OCI-LY3 (cell line): ENCODE measurements around the gene TRABD2B.

ENCODE experiments used
- H2AFZ ChIP-seq: fragments of 200-600, 300-600 bp; shearing (Covaris generic); 2 replicates; pipeline ENCODE4 v1.6.0; 2014; ENCODE audit warnings: antibody characterized with exemption, low read depth, low read length
- H3K27ac ChIP-seq: fragments of 200-600, 300-600 bp; sonication (generic); 2 replicates; pipeline ENCODE4 v1.5.1; 2014; ENCODE audit warnings: mild to moderate bottlenecking, low read length, moderate library complexity, mixed read lengths
- H3K27me3 ChIP-seq: fragments of 200-600, 300-600 bp; sonication (generic); 2 replicates; pipeline ENCODE4 v1.6.1; 2014; ENCODE audit warnings: low read depth, low read length, mixed read lengths
- H3K36me3 ChIP-seq: fragments of 200-600, 300-600 bp; sonication (generic); replicated peaks from 2 replicates; pipeline ENCODE3; 2014; ENCODE audit warnings: low read depth, low read length, mixed read lengths
- H3K4me1 ChIP-seq: fragments of 300-600, 200-600 bp; sonication (generic); 2 replicates; pipeline ENCODE4 v1.6.1; 2014; ENCODE audit warnings: low read length, mixed read lengths
- H3K4me2 ChIP-seq: fragments of 200-600, 300-600 bp; sonication (generic); 2 replicates; pipeline ENCODE4 v1.6.1; 2014; ENCODE audit warnings: low read length, mixed read lengths
- H3K4me3 ChIP-seq: fragments of 300-600, 200-600 bp; sonication (generic); 2 replicates; pipeline ENCODE4 v1.5.1; 2014; ENCODE audit warnings: antibody characterized with exemption, mild to moderate bottlenecking, low read length, moderate library complexity
- H3K79me2 ChIP-seq: fragments of 300-600, 200-600 bp; shearing (Covaris generic); 2 replicates; pipeline ENCODE4 v1.6.1; 2014; ENCODE audit warnings: mild to moderate bottlenecking, low read length, mixed read lengths
- H3K9ac ChIP-seq: fragments of 300-600, 200-600 bp; shearing (Covaris generic); 2 replicates; pipeline ENCODE4 v1.6.0; 2014; ENCODE audit warnings: mild to moderate bottlenecking, low read length, moderate library complexity
- H3K9me3 ChIP-seq: fragments of 200-600, 300-600 bp; shearing (Covaris generic); 2 replicates; pipeline ENCODE4 v1.6.1; 2014; ENCODE audit warnings: low read length, mixed read lengths; ENCODE audit not compliant: insufficient read depth
- H4K20me1 ChIP-seq: fragments of 200-600, 300-600 bp; sonication (generic); 2 replicates; pipeline ENCODE4 v1.6.1; 2016; ENCODE audit warnings: low read length, mixed read lengths; ENCODE audit not compliant: insufficient read depth
- EZH2phosphoT487 ChIP-seq: fragments of 200-600 bp; shearing (Covaris generic); IDR thresholded peaks from 2 replicates; pipeline ENCODE4 v1.6.1; 2018; ENCODE audit warnings: antibody characterized with exemption, mixed run types, low read depth
- TF ChIP-seq, protein P1 (sequence below): fragments of 200-600, 300-600 bp; sonication (generic); IDR thresholded peaks from 2 replicates; pipeline ENCODE4 v1.5.1; 2014; ENCODE audit warnings: antibody characterized with exemption, low read length, low read depth

Gene TRABD2B

DNA sequence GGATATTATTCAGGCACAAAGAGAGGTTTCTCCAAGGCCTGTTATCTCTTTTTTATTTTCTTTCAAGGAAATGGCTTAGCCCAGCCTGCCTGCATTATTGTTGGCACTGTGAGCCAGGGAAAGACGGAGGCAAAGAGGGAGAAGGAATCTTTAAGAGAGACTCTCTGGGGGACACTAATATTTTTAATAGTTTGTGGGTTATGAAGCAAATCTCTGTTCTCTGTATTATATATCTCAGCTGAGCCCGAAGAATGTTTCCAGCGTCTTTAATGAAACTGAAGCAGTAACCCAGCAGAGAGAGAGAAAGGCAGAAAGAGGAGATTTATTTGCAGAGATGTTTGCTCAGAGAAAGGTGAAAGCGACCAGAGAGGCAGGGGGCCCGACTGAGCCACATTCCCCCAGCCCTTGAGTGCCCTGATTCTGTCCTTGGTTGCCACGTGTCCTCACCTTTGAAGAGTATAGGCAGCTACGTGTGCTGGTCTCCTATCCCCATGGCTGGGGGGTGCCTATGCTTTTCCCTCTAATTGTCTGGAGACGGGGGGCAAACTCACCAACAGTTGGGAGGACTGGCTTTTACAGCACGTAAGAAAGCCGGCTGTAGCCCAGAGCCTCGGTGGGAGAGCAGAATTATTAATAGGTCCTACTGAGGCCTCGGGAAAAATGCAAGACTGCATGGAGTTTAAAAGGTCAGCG is 166.4 kb downstream of the TRABD2B start:
- Histone ChIP-seq H3K36me3 (no peaks in the 10 kb centered on the region), H3K9me3 (no peaks in the 10 kb centered on the region)

DNA sequence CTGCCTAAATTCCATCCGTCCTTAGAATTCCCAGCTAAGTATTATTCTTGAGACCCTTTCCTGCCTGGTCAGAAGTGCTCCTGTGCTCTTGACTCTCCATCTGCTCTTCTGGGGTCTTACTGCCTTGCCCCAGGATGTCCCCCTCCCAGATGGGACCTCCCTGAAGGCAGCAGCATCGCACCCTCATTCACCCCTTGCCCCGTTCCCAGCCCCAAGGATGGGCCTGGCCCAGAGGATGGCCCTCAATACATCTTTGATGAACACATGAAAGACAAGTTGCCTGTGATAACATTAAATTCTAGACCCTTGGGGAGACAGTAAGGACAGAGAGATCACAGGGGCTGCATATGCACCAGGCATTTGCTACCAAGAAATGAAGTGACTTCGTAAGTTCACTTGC is 167.2 kb downstream of the TRABD2B start:
- Histone ChIP-seq H3K27ac (no peak overlapping the region), H3K4me1 (no peaks in the 10 kb centered on the region), H3K27me3 (no peaks in the 10 kb centered on the region), H3K9ac (no peak overlapping the region), H2AFZ (no peak overlapping the region), H3K36me3 (no peaks in the 10 kb centered on the region), H3K4me2 (no peak overlapping the region), H4K20me1 (no peaks in the 10 kb centered on the region), H3K9me3 (no peaks in the 10 kb centered on the region), H3K79me2 (no peaks in the 10 kb centered on the region), H3K4me3 (no peak overlapping the region)
- TF ChIP-seq, protein P1, sequence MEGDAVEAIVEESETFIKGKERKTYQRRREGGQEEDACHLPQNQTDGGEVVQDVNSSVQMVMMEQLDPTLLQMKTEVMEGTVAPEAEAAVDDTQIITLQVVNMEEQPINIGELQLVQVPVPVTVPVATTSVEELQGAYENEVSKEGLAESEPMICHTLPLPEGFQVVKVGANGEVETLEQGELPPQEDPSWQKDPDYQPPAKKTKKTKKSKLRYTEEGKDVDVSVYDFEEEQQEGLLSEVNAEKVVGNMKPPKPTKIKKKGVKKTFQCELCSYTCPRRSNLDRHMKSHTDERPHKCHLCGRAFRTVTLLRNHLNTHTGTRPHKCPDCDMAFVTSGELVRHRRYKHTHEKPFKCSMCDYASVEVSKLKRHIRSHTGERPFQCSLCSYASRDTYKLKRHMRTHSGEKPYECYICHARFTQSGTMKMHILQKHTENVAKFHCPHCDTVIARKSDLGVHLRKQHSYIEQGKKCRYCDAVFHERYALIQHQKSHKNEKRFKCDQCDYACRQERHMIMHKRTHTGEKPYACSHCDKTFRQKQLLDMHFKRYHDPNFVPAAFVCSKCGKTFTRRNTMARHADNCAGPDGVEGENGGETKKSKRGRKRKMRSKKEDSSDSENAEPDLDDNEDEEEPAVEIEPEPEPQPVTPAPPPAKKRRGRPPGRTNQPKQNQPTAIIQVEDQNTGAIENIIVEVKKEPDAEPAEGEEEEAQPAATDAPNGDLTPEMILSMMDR, result no peak

More for the DNA sequence above, 166.4 kb downstream of the TRABD2B start:
- Histone ChIP-seq H3K4me2 (no peak overlapping the region), H3K4me1 (no peaks in the 10 kb centered on the region), H3K4me3 (no peak overlapping the region), H3K9ac (no peak overlapping the region), H3K27me3 (no peaks in the 10 kb centered on the region), H2AFZ (no peak overlapping the region), H3K27ac (no peak overlapping the region), H4K20me1 (no peaks in the 10 kb centered on the region), H3K79me2 (no peaks in the 10 kb centered on the region)
- TF ChIP-seq EZH2phosphoT487, result no peak
- TF ChIP-seq, protein P1, result no peak

DNA sequence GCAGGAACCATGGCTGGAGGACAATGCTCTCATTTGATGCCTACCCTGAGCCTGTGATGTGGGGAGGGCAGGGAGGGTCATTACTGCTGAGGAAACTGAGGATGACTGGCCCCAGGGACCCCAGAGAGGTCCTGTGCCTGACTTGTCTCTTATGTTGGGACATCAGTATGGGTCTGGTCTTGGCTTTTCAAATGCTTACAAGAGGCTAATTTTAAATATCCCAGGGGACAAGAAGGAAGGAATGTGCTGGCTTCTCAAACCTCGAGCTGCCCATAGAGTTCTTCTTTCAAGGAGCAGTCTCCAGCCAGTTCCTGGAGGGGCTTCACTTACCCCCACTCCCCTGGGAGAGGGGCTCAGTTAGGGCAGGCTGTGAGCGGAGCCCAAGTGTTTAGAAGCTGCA is 168.2 kb downstream of the TRABD2B start:
- Histone ChIP-seq H3K79me2 (no peaks in the 10 kb centered on the region), H2AFZ (no peak overlapping the region), H4K20me1 (no peaks in the 10 kb centered on the region), H3K27me3 (no peaks in the 10 kb centered on the region), H3K4me1 (no peaks in the 10 kb centered on the region), H3K9me3 (no peaks in the 10 kb centered on the region), H3K36me3 (no peaks in the 10 kb centered on the region), H3K27ac (no peak overlapping the region), H3K9ac (no peak overlapping the region), H3K4me2 (no peak overlapping the region), H3K4me3 (no peak overlapping the region)
- TF ChIP-seq, protein P1, result no peak
- TF ChIP-seq EZH2phosphoT487, result no peak

DNA sequence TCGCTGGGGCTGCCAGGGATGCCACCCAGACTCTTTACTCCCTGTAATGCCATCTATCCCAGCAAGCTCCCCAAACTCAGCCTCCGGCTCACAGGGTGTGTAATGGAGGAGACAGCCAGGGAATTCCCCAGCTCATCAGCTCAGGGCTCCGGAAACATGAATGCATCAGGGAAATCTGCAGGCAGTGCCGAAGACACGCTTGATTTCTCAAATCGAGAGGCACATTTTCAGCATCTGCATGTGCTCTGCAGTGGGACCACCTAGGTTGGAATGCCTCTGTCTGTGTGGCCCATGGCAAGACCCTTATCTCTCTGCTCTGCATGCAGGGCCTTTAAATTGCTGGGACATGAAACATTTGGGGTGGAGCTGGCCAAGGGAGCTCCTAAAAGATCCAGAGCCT is 170.1 kb downstream of the TRABD2B start:
- Histone ChIP-seq H3K27ac (no peak overlapping the region), H3K27me3 (no peaks in the 10 kb centered on the region)

More for the DNA sequence above, 170.1 kb downstream of the TRABD2B start:
- no peak overlapping the region for H3K4me2 ChIP-seq
- no peak overlapping the region for H2AFZ ChIP-seq
- TF ChIP-seq, protein P1, result no peak
- no peak for TF ChIP-seq EZH2phosphoT487
- H3K79me2 ChIP-seq, result no peaks in the 10 kb centered on the region
- no peak overlapping the region for H3K4me3 ChIP-seq
- H3K4me1 ChIP-seq, result no peaks in the 10 kb centered on the region
- H3K9me3 ChIP-seq, result no peaks in the 10 kb centered on the region
- H4K20me1 ChIP-seq, result no peaks in the 10 kb centered on the region
- no peaks in the 10 kb centered on the region for H3K36me3 ChIP-seq
- no peak overlapping the region for H3K9ac ChIP-seq
